Spleen (tissue), 11 donors: ENCODE results near the gene STEAP3. TPM values are rescaled to one million over a fixed set of nuclear protein-coding genes. Genes with fewer than 3 reads are reported as not detected.
A peak's percentile ranks its signal among the peaks of the same experiment; 100 is the strongest.

Source experiments
- DNase-seq: peaks from one replicate; pipeline ENCODE4 v3.0.0-alpha.2; 2020
- H3K27ac ChIP-seq, 8 donors: fragments of 200-600 bp; sonication (generic) in 7 of 8; 1 replicate in 4 of 8; 2 replicates in 4 of 8; pipeline versions ENCODE4 v1.5.0 to v1.8.0; 2016 to 2021; ENCODE audit warnings: inconsistent platforms in 4 of 8, mild to moderate bottlenecking in 4 of 8, moderate library complexity in 1 of 8
- H3K27me3 ChIP-seq, 7 donors: fragments of 200-600 bp; sonication (generic) in 6 of 7; replicated peaks in 1 of 7; 1 replicate in 4 of 7; 2 replicates in 3 of 7; pipeline versions ENCODE4 v1.5.0 to v1.8.0; 2016 to 2021; ENCODE audit warnings: inconsistent platforms in 3 of 7, mild to moderate bottlenecking in 1 of 7
- H3K36me3 ChIP-seq, 6 donors: fragments of 200-600 bp; sonication (generic) in 5 of 6; 1 replicate in 4 of 6; 2 replicates in 2 of 6; pipeline versions ENCODE4 v1.5.0 to v1.8.0; 2016 to 2021; ENCODE audit warnings: inconsistent platforms in 2 of 6
- H3K4me1 ChIP-seq, 6 donors: fragments of 200-600 bp; sonication (generic) in 5 of 6; 1 replicate in 3 of 6; 2 replicates in 3 of 6; pipeline versions ENCODE4 v1.5.0 to v1.8.0; 2016 to 2021; ENCODE audit warnings: inconsistent platforms in 3 of 6
- H3K4me3 ChIP-seq, 8 donors: fragments of 200-600 bp; sonication (generic) in 7 of 8; 1 replicate in 4 of 8; 2 replicates in 4 of 8; pipeline versions ENCODE4 v1.5.0 to v1.8.0; 2016 to 2021; ENCODE audit warnings: inconsistent platforms in 4 of 8, mild to moderate bottlenecking in 4 of 8, moderate library complexity in 2 of 8
- H3K9me3 ChIP-seq, 8 donors: fragments of 200-600 bp; sonication (generic) in 7 of 8; 1 replicate in 4 of 8; 2 replicates in 4 of 8; pipeline versions ENCODE4 v1.5.0 to v1.8.0; 2016 to 2021; ENCODE audit warnings: inconsistent platforms in 4 of 8
- POLR2A ChIP-seq, 3 donors: fragments of 450-650 bp; IDR thresholded peaks; one replicate each; pipeline ENCODE4 v1.5.1; 2017; ENCODE audit warnings: antibody characterized with exemption in 3 of 3, mild to moderate bottlenecking in 1 of 3
- POLR2AphosphoS5 ChIP-seq, 3 donors: sonication (generic); formaldehyde crosslinking; IDR thresholded peaks; one replicate each; pipeline ENCODE4 v1.5.1; 2017; ENCODE audit warnings: antibody characterized with exemption in 3 of 3
- whole genome bisulfite sequencing, 5 donors: extraction: QIAGEN DNeasy Blood & Tissue Kit in 3 of 5; methylation state at CpG; one replicate each; pipeline versions ENCODE4 v1.1.5 to v1.1.7; 2013 to 2018; 5-methylcytosine and 5-hydroxymethylcytosine counted together
- intact Hi-C: fragments of 100-400 bp; cut with DNase I; formaldehyde crosslinking; loops from one replicate; pipeline ENCODE4 v1.15.0; 2023; ENCODE audit warnings: low total_unique reads
- polyA plus RNA-seq, 3 donors: library from polyadenylated mRNA; stranded (reverse); fragments of 200-250 nt; gene quantifications; one replicate each; pipeline ENCODE4 v1.2.1, GENCODE V29; 2013
- total RNA-seq, 7 donors: library from RNA; depleted of rRNA in 3 of 7; stranded (reverse); fragments of >200 nt in 3 of 7; fragmentation: NEBNext Ultra II Directional in 4 of 7; extraction: Animal tissue kit (Norgen Biotek cat#: 25700) in 4 of 7; gene quantifications; one replicate each; pipeline versions ENCODE4 v1.1.0 to v1.2.1, GENCODE V29; 2016 to 2021
- TF ChIP-seq, protein P1 (sequence below), 11 experiments: fragments of 200-600 bp in 7 of 11; fragments of 450-650 bp in 4 of 11; sonication (generic) in 4 of 11; IDR thresholded peaks in 8 of 11; conservative IDR thresholded peaks in 3 of 11; 1 replicate in 7 of 11; 2 replicates in 4 of 11; pipeline versions ENCODE4 v1.4.0 to v1.8.0; 2016 to 2021; ENCODE audit warnings: antibody characterized with exemption in 11 of 11, inconsistent platforms in 4 of 11, mild to moderate bottlenecking in 1 of 11
- donor health status: healthy with polysubstance abuse.
- donor health status: DM: no; HTN: no; CAD: no; lungs with moderate emphysema.
- donor health status: DM: no; HTN: no; CAD: no.
- donor health status: Bipolar disorder and iron deficiency.
- donor health status: healthy.
- donor health status: DM: no; HTN: no; CAD: no.
- donor health status: DM: yes; HTN: yes; CAD: no.

Gene STEAP3
- total and polyA plus RNA-seq, 10 donors, result 0.26 to 3.6 (median 1.5) TPM

GRCh38 chr2:119245076-119245840, 21.6 kb downstream of the STEAP3 start:
- Histone ChIP-seq H3K36me3 (peaks cover 0 to 31% (median 0%) of the 10 kb centered on the region in 6 donors), H3K27ac (no peak overlapping the region), H3K4me3 (no peak overlapping the region), H3K27me3 (no peaks in the 10 kb centered on the region), H3K4me1 (no peaks in the 10 kb centered on the region), H3K9me3 (peaks cover 0 to 10% (median 0%) of the 10 kb centered on the region in 8 donors)
- no peak for TF ChIP-seq POLR2A (IDR thresholded peaks at IDR 0.05)
- TF ChIP-seq POLR2AphosphoS5 (IDR thresholded peaks at IDR 0.05), result no peak
- TF ChIP-seq, protein P1, sequence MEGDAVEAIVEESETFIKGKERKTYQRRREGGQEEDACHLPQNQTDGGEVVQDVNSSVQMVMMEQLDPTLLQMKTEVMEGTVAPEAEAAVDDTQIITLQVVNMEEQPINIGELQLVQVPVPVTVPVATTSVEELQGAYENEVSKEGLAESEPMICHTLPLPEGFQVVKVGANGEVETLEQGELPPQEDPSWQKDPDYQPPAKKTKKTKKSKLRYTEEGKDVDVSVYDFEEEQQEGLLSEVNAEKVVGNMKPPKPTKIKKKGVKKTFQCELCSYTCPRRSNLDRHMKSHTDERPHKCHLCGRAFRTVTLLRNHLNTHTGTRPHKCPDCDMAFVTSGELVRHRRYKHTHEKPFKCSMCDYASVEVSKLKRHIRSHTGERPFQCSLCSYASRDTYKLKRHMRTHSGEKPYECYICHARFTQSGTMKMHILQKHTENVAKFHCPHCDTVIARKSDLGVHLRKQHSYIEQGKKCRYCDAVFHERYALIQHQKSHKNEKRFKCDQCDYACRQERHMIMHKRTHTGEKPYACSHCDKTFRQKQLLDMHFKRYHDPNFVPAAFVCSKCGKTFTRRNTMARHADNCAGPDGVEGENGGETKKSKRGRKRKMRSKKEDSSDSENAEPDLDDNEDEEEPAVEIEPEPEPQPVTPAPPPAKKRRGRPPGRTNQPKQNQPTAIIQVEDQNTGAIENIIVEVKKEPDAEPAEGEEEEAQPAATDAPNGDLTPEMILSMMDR (IDR thresholded peaks at IDR 0.05 in 8 of 11, conservative IDR thresholded peaks at IDR 0.05 in 3 of 11), result no peak
- 79 to 93% (median 89%) methylated on average over 8 to 17 of the region's 17 CpGs for WGBS, 5 donors
- peak; percentile 63 for DNase-seq
- intact Hi-C loops, result no loop called here

DNA sequence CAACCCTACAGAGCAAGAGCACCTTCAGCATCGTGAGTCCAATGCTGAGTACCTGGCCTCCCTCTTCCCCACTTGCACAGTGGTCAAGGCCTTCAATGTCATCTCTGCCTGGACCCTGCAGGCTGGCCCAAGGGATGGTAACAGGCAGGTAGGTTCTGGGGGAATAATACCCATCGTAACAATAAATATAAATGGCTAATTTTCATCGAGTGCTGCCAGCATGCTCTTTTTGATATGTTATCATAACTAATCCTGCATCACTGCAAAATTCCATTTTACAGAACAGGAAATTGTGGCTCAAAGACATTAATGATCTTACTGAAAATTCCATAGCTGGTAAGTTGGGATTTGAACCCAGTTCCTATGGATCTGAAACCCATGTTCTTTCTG, 22.2 kb downstream of the STEAP3 start:
- intact Hi-C loops, result no loop called here
- DNase-seq, result no peak
- H3K27me3 ChIP-seq, result no peaks in the 10 kb centered on the region
- no peak overlapping the region for H3K27ac ChIP-seq
- no peak overlapping the region for H3K4me3 ChIP-seq
- WGBS, 5 donors, result 91 to 97% (median 96%) methylated on average over 3 of the region's 3 CpGs
- peaks cover 0 to 10% (median 0%) of the 10 kb centered on the region in 8 donors for H3K9me3 ChIP-seq
- TF ChIP-seq, protein P1 (IDR thresholded peaks at IDR 0.05 in 8 of 11, conservative IDR thresholded peaks at IDR 0.05 in 3 of 11), result no peak
- TF ChIP-seq POLR2AphosphoS5 (IDR thresholded peaks at IDR 0.05), result no peak
- TF ChIP-seq POLR2A (IDR thresholded peaks at IDR 0.05), result no peak
- peaks cover 0 to 37% (median 0%) of the 10 kb centered on the region in 6 donors for H3K36me3 ChIP-seq
- no peaks in the 10 kb centered on the region for H3K4me1 ChIP-seq

DNA sequence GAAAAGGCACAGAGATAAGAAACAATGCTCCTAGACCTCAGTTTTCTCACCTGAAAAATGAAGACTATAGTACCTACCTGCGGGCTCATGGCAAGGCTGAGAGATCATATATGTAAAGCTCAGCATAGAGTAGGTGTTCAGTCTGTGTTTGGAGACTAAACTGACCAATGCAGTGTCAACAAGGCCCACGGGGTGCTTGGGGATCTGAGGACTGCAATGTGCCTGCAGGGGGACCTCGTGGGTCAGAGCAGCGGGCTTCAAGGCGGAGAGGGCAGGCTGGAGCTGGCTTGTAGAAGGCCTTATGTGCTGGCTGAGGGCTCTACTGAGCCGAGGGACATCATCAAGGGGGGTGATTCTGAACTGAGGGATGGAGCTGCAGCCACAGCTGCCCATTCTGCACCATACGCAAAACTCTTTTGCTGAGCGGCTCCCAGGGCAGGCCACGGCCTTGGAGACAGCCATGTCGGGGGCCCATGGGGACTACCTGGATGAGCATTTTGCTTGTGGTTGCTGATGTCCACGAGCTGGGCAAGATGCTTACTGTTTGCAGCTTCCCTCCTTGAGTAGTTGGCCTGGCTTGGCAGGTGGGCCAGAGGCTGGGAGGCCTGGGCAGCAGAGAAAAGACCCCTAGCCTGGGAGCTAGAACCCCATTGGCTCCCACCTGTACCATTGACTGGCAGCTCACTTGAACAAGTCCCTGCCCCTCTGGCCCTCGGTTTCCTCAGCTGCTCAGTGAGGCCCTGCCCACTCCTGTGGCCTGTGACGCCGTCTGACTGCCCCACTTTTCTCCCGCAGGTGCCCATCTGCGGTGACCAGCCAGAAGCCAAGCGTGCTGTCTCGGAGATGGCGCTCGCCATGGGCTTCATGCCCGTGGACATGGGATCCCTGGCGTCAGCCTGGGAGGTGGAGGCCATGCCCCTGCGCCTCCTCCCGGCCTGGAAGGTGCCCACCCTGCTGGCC, 23.5 kb downstream of the STEAP3 start:
- no peak overlapping the region for H3K4me3 ChIP-seq
- peak; percentile 70 for DNase-seq
- no peaks in the 10 kb centered on the region for H3K4me1 ChIP-seq
- H3K36me3 ChIP-seq, result peaks cover 0 to 38% (median 0%) of the 10 kb centered on the region in 6 donors
- peaks cover 0 to 10% (median 0%) of the 10 kb centered on the region in 8 donors for H3K9me3 ChIP-seq
- TF ChIP-seq POLR2AphosphoS5 (IDR thresholded peaks at IDR 0.05) (no peak), POLR2A (IDR thresholded peaks at IDR 0.05) (no peak)
- TF ChIP-seq, protein P1 (IDR thresholded peaks at IDR 0.05 in 8 of 11, conservative IDR thresholded peaks at IDR 0.05 in 3 of 11), result no peak
- no peak overlapping the region for H3K27ac ChIP-seq
- WGBS, 5 donors, result 82 to 96% (median 90%) methylated on average over 8 to 24 of the region's 24 CpGs
- H3K27me3 ChIP-seq, result no peaks in the 10 kb centered on the region
- intact Hi-C loops, result no loop called here
